22Rv1 (cell line): ENCODE measurements around the gene ULK4.

Source experiments
- ZFX ChIP-seq: fragments of 450-650 bp; IDR thresholded peaks from 2 replicates; pipeline ENCODE4 v1.6.1; 2017; ENCODE audit warnings: antibody characterized with exemption, borderline replicate concordance
- TF ChIP-seq, protein P1 (sequence below): fragments of 450-650 bp; IDR thresholded peaks from 2 replicates; pipeline ENCODE4 v1.5.1; 2017; ENCODE audit warnings: mild to moderate bottlenecking

DNA sequence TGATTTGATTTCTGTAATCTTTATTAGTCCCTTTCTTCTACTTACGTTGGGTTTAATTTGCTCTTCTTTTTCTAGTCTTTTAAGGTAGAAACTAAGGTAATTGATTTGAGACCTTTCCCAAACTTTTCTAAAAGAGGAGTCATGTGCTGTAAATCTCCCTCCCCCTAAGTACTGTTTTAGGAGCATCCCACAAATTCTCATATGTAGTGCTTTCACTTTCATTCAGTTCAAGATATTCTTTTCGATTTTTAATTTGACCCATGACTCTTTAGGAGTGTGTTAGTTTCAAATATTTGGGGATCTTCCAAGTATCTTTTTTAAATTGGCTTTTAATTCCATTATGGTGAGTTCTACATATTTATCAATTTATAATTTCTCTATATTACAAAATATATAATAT lies 520.8 kb downstream of the ULK4 start:
- TF ChIP-seq, protein P1, sequence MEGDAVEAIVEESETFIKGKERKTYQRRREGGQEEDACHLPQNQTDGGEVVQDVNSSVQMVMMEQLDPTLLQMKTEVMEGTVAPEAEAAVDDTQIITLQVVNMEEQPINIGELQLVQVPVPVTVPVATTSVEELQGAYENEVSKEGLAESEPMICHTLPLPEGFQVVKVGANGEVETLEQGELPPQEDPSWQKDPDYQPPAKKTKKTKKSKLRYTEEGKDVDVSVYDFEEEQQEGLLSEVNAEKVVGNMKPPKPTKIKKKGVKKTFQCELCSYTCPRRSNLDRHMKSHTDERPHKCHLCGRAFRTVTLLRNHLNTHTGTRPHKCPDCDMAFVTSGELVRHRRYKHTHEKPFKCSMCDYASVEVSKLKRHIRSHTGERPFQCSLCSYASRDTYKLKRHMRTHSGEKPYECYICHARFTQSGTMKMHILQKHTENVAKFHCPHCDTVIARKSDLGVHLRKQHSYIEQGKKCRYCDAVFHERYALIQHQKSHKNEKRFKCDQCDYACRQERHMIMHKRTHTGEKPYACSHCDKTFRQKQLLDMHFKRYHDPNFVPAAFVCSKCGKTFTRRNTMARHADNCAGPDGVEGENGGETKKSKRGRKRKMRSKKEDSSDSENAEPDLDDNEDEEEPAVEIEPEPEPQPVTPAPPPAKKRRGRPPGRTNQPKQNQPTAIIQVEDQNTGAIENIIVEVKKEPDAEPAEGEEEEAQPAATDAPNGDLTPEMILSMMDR, result no peak
- TF ChIP-seq ZFX, result no peak
